Breast epithelium (tissue), 3 donors: ENCODE measurements around the gene RASD2.

Experiments
- CTCF ChIP-seq, 3 donors: fragments of 450-650 bp; IDR thresholded peaks; one replicate each; pipeline ENCODE4 v1.5.1; 2016 to 2017; ENCODE audit warnings: antibody characterized with exemption in 3 of 3, mild to moderate bottlenecking in 3 of 3, moderate library complexity in 3 of 3
- POLR2A ChIP-seq: fragments of 450-650 bp; IDR thresholded peaks from one replicate; pipeline ENCODE4 v1.6.1; 2016; ENCODE audit warnings: antibody characterized with exemption, mild to moderate bottlenecking, moderate library complexity
- POLR2AphosphoS5 ChIP-seq, 3 donors: sonication (generic); formaldehyde crosslinking; IDR thresholded peaks; one replicate each; pipeline ENCODE4 v1.6.1; 2017; ENCODE audit warnings: antibody characterized with exemption in 3 of 3

DNA sequence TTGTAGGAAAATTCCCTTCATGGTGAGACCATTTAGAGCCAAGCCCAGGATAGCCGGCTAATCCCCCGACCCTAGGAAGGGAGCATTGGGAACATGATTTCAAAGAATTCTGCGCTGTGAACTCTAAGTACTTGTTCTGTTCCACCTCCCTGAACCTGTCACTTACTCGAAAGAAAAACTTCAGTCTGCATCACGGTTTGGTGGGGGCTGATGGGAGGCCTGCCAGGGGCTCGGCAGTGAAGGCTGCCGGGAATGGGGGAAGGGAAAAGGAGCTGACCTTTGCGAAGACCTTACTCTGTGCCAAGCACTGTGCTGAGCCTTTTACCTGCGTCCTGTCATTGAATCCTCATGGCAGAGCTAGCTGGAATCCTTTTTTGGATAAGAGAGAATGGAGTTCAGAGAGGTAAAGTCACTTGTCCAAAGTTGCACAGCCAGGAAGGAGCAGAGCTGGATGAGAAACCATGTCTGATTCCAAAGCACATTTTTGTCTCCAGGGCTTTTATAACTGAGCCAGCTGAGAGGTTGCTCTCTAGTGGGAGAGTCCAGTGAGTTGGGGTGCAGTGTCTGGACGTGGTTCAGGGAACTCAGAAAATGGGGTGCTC, 15.4 kb downstream of the RASD2 start:
- TF ChIP-seq CTCF (IDR thresholded peaks at IDR 0.05) (no peak), POLR2AphosphoS5 (IDR thresholded peaks at IDR 0.05) (no peak), POLR2A (no peak)
